DOHH2 (cell line): ENCODE measurements around the gene GLRA3.

Experiments used
- EZH2phosphoT487 ChIP-seq: fragments of 200-600 bp; sonication (generic); IDR thresholded peaks from 2 replicates; pipeline ENCODE4 v1.6.1; 2017; ENCODE audit warnings: borderline replicate concordance, mild to moderate bottlenecking, antibody characterized with exemption, low read length, moderate library complexity, mixed read lengths
- TF ChIP-seq, protein P1 (sequence below): fragments of 200-600 bp; sonication (generic); IDR thresholded peaks from one replicate; pipeline ENCODE4 v1.5.1; 2014; ENCODE audit warnings: antibody characterized with exemption, mild to moderate bottlenecking, low read depth, low read length; ENCODE audit not compliant: poor library complexity, severe bottlenecking

- TF ChIP-seq, protein P1, sequence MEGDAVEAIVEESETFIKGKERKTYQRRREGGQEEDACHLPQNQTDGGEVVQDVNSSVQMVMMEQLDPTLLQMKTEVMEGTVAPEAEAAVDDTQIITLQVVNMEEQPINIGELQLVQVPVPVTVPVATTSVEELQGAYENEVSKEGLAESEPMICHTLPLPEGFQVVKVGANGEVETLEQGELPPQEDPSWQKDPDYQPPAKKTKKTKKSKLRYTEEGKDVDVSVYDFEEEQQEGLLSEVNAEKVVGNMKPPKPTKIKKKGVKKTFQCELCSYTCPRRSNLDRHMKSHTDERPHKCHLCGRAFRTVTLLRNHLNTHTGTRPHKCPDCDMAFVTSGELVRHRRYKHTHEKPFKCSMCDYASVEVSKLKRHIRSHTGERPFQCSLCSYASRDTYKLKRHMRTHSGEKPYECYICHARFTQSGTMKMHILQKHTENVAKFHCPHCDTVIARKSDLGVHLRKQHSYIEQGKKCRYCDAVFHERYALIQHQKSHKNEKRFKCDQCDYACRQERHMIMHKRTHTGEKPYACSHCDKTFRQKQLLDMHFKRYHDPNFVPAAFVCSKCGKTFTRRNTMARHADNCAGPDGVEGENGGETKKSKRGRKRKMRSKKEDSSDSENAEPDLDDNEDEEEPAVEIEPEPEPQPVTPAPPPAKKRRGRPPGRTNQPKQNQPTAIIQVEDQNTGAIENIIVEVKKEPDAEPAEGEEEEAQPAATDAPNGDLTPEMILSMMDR: no peak
- TF ChIP-seq EZH2phosphoT487: no peak
These were observed 156.8 kb downstream of the GLRA3 start for GRCh38 chr4:174672276-174672675.
